Panc1 (cell line): ENCODE results near the gene CCDC141. TPM values are rescaled to one million over a fixed set of nuclear protein-coding genes. Genes with fewer than 3 reads are reported as not detected.
A peak's percentile ranks its signal among the peaks of the same experiment; 100 is the strongest.

ENCODE experiments used
- ATAC-seq: fragments of 200-7000 bp; cut with Tn5 transposase; 2 replicates; pipeline ENCODE4 v1.9.1; 2020; ENCODE audit warnings: mild to moderate bottlenecking, moderate library complexity
- BruUV-seq: library from RNA; stranded (reverse); fragments of 400-500 nt; replicated peaks from 2 replicates; lab custom pipeline; 2021; lab: Mats Ljungman, UMichigan
- CTCF ChIA-PET: fragments of 300-600 bp; sonication (Branson Sonifier 250); formaldehyde crosslinking; loops from one replicate; lab custom pipeline; 2022; ENCODE audit warnings: antibody characterized with exemption; lab: Charles Lee
- POLR2A ChIA-PET: fragments of 300-600 bp; sonication (Branson Sonifier 250); formaldehyde crosslinking; loops from one replicate; lab custom pipeline; 2022; ENCODE audit warnings: antibody characterized with exemption; lab: Charles Lee
- DNase-seq: peaks from one replicate; pipeline ENCODE4 v3.0.0-alpha.2; 2010; ENCODE audit warnings: low read depth, low spot score
- H3K27ac ChIP-seq: 2 replicates; pipeline ENCODE4 v1.5.1; 2011; ENCODE audit warnings: mild to moderate bottlenecking, low read length, inconsistent platforms
- H3K27me3 ChIP-seq: fragments of 200-500 bp; sonication (Bioruptor generic); 2 replicates; pipeline ENCODE4 v1.6.0; 2014; ENCODE audit warnings: low read length, inconsistent platforms; ENCODE audit not compliant: control insufficient read depth, insufficient read depth
- H3K36me3 ChIP-seq: fragments of 200-500 bp; sonication (Bioruptor generic); 2 replicates; pipeline ENCODE4 v1.5.1; 2014; ENCODE audit warnings: inconsistent platforms, mild to moderate bottlenecking, low read length, moderate library complexity; ENCODE audit not compliant: control insufficient read depth, insufficient read depth
- H3K4me1 ChIP-seq: 2 replicates; pipeline ENCODE4 v1.5.1; 2011; ENCODE audit warnings: inconsistent platforms, mild to moderate bottlenecking, low read length, moderate library complexity; ENCODE audit not compliant: control insufficient read depth, insufficient read depth
- H3K4me3 ChIP-seq, 2 experiments: 2 replicates each; pipeline ENCODE4 v1.5.1; 2011 to 2012; ENCODE audit warnings: low read depth in 2 of 2, low read length in 2 of 2, mild to moderate bottlenecking in 2 of 2, inconsistent platforms in 1 of 2, moderate library complexity in 1 of 2
- H3K9me3 ChIP-seq: fragments of 200-500 bp; sonication (Bioruptor generic); 2 replicates; pipeline ENCODE4 v1.5.1; 2014; ENCODE audit warnings: low read depth, mild to moderate bottlenecking, inconsistent platforms, low read length, moderate library complexity; ENCODE audit not compliant: control insufficient read depth, insufficient read depth
- CTCF ChIP-seq: fragments of 450-650 bp; IDR thresholded peaks from 2 replicates; pipeline ENCODE4 v1.5.1; 2017; ENCODE audit warnings: mild to moderate bottlenecking
- POLR2AphosphoS5 ChIP-seq: IDR thresholded peaks from 2 replicates; pipeline ENCODE4 v1.6.1; 2012; ENCODE audit warnings: mild to moderate bottlenecking, low read depth, low read length, moderate library complexity
- REST ChIP-seq, 2 experiments: IDR thresholded peaks; 2 replicates each; pipeline ENCODE4 v1.6.1; 2011 to 2012; ENCODE audit warnings: low read depth in 2 of 2, control low read depth in 1 of 2, low read length in 1 of 2, mild to moderate bottlenecking in 1 of 2, moderate library complexity in 1 of 2; ENCODE audit not compliant: insufficient read depth in 1 of 2
- SIN3A ChIP-seq: IDR thresholded peaks from 2 replicates; pipeline ENCODE4 v1.6.1; 2012; ENCODE audit warnings: low read depth, mild to moderate bottlenecking, low read length, moderate library complexity, borderline replicate concordance; ENCODE audit not compliant: insufficient read depth
- TCF7L2 ChIP-seq: IDR thresholded peaks from 2 replicates; pipeline ENCODE4 v1.6.1; 2011; ENCODE audit warnings: mild to moderate bottlenecking, low read depth, low read length, inconsistent platforms
- in situ Hi-C: cut with HindIII; loops from 2 replicates; pipeline ENCODE4 v1.10.0; 2016; ENCODE audit warnings: low sequenced_read_pairs, low pct_unique_long_range_greater_than_20kb
- intact Hi-C: fragments of 100-400 bp; cut with micrococcal nuclease; formaldehyde crosslinking; loops from one replicate; pipeline ENCODE4 v1.10.0; 2022; ENCODE audit not compliant: unreplicated experiment
- total RNA-seq: library from RNA; stranded (reverse); gene quantifications from one replicate; pipeline ENCODE4 v1.2.1, GENCODE V29; 2021; ENCODE audit not compliant: unreplicated experiment

Gene CCDC141
- total RNA-seq, 1 experiment from 2014 or later: 0.10 TPM

DNA sequence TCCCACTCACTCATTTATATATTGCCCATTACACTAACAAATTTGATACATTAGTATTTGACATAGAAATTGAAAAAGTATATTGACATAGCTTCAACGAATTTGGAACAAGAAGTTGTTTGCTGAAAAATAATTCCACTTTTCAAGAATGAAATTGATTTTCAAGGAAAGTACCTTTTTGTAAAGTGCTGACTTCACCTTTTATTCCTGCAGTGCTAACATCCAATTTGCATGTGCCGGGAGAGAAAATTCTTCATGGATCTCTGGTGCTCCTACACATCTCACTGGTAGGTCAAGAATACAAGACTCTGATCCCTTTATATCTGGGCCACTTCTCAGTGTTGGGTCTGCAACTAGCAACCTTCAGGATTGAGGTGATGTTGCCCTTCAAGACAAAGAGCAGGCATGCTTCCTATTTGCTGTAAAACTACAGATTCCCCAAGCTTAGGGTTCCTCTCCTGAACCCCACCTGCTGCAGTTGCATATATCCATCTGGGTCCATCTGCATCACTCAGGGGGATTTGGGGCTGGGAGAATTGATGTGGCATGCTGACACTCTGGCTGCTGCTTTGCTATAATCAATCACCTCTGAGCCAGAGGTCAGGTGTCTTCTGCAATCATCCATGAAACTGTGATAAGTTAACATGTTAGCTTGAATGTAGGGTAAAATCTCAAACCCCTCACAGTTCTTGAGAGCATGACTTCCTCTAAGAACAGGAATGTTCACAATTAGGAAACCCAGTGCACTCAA, 134.3 kb downstream of the CCDC141 start:
- no peaks in the 10 kb centered on the region for H3K27me3 ChIP-seq
- H3K27ac ChIP-seq: no peak overlapping the region
- in situ Hi-C loops: no loop called here
- TF ChIP-seq REST (IDR thresholded peaks at IDR 0.05; ENCODE audit: insufficient read depth in 1 of 2, low read depth in 2 of 2, low read length in 1 of 2) (no peak), CTCF (no peak), SIN3A (no peak), TCF7L2 (no peak), POLR2AphosphoS5 (no peak)
- intact Hi-C loops: loop anchor here (2.0 kb wide), 1 partner anchor 153 kb away; no protein-coding TSS in a partner anchor
- no peak for ATAC-seq
- POLR2A ChIA-PET: no interaction called here
- H3K4me3 ChIP-seq: no peak overlapping the region
- no peaks in the 10 kb centered on the region for H3K36me3 ChIP-seq
- CTCF ChIA-PET: interaction anchor here (0.6 kb wide), 1 partner anchor 1208 kb away, joined by 3 read pairs; no protein-coding TSS in a partner anchor
- no TSS peak for BruUV-seq
- no peak for DNase-seq
- no peaks in the 10 kb centered on the region; the same call in 1 of the 2 replicates for H3K4me1 ChIP-seq
- no peaks in the 10 kb centered on the region for H3K9me3 ChIP-seq

- POLR2A ChIA-PET: no interaction called here
- Histone ChIP-seq H3K9me3 (no peaks in the 10 kb centered on the region), H3K4me3 (no peak overlapping the region), H3K4me1 (no peaks in the 10 kb centered on the region; the same call in 1 of the 2 replicates), H3K36me3 (no peaks in the 10 kb centered on the region), H3K27ac (no peak overlapping the region), H3K27me3 (no peaks in the 10 kb centered on the region)
- ATAC-seq (peak; percentile 89), DNase-seq (peak; percentile 69)
- in situ Hi-C loops (no loop called here), intact Hi-C loops (loop anchor here (1.0 to 2.0 kb wide), 2 partner anchors 116 to 152 kb away; no protein-coding TSS in a partner anchor)
- CTCF ChIA-PET: no interaction called here
- no peak for TF ChIP-seq SIN3A
- peak; percentile 88 for TF ChIP-seq CTCF
- no TSS peak for BruUV-seq
Measured at GRCh38 chr2:178914259-178914849, 135.6 kb downstream of the CCDC141 start.
